ENCODE data around the gene WSB1.

Gene WSB1

DNA sequence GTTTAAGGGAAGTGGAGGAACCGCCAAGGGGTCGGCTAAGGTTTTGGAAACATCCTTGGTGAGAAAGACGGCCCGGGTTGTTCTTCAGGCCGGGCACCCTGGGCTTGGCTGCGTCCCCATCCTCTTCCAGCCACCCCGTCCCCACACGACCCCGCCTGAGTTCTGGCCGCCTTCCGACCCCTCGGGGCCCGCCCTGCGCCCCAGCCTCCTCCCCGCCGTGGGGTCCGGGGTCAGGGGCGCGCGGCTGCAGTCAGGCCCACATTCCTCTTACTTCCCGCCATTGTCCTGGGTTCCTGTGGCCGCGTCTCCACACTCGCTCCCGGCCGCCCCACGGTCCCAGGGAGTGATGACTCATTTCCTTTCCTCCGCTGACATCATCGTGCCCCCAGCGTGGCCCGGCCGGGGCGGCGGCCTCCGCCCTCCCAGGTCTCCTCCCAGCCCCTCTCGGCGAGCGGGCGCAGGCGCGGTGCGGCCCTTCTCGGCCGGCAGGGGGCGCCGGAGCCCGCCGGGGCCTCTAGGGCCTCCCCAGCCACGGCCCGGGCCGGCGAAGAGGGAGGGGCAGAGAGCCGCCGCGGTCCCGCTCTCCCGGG lies 59.6 kb downstream of the WSB1 start:
- Histone ChIP-seq H3K9ac (ENCODE audit: low read depth, low read length, poor library complexity, severe bottlenecking) (peak overlapping the region; percentile 93), H3K4me3 (ENCODE audit: low read length, poor library complexity, severe bottlenecking) (peak overlapping the region; percentile 84), H3F3A (ENCODE audit: low read depth) (no peaks in the 10 kb centered on the region), H3K4me2 (ENCODE audit: low read depth, low read length, poor library complexity, severe bottlenecking) (peak overlapping the region; percentile 75), H3K36me3 (ENCODE audit: insufficient read depth, low read length) (no peaks in the 10 kb centered on the region), H3K4me1 (ENCODE audit: insufficient read depth, low read length, poor library complexity, severe bottlenecking) (peaks cover 26% of the 10 kb centered on the region), H3K9me3 (ENCODE audit: insufficient read depth, low read depth, low read length) (no peaks in the 10 kb centered on the region), H2AFZ (ENCODE audit: low read length) (peak overlapping the region; percentile 96), H3K79me2 (ENCODE audit: insufficient read depth, low read length) (peaks cover 8% of the 10 kb centered on the region; the same call in 1 of the 2 replicates), H3K9me2 (replicated peaks; ENCODE audit: low read depth, low read length) (no peaks in the 10 kb centered on the region), H4K20me1 (ENCODE audit: insufficient read depth, low read length, poor library complexity, severe bottlenecking) (no peaks in the 10 kb centered on the region), H3K27me3 (ENCODE audit: insufficient read depth, low read length, poor library complexity, severe bottlenecking) (no peaks in the 10 kb centered on the region)
- TF ChIP-seq, protein P1, sequence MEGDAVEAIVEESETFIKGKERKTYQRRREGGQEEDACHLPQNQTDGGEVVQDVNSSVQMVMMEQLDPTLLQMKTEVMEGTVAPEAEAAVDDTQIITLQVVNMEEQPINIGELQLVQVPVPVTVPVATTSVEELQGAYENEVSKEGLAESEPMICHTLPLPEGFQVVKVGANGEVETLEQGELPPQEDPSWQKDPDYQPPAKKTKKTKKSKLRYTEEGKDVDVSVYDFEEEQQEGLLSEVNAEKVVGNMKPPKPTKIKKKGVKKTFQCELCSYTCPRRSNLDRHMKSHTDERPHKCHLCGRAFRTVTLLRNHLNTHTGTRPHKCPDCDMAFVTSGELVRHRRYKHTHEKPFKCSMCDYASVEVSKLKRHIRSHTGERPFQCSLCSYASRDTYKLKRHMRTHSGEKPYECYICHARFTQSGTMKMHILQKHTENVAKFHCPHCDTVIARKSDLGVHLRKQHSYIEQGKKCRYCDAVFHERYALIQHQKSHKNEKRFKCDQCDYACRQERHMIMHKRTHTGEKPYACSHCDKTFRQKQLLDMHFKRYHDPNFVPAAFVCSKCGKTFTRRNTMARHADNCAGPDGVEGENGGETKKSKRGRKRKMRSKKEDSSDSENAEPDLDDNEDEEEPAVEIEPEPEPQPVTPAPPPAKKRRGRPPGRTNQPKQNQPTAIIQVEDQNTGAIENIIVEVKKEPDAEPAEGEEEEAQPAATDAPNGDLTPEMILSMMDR (conservative IDR thresholded peaks at IDR 0.05; ENCODE audit: low read length) = peak; percentile 75
- TF ChIP-seq EZH2phosphoT487 (IDR thresholded peaks at IDR 0.05; ENCODE audit: borderline replicate concordance) = no peak

DNA sequence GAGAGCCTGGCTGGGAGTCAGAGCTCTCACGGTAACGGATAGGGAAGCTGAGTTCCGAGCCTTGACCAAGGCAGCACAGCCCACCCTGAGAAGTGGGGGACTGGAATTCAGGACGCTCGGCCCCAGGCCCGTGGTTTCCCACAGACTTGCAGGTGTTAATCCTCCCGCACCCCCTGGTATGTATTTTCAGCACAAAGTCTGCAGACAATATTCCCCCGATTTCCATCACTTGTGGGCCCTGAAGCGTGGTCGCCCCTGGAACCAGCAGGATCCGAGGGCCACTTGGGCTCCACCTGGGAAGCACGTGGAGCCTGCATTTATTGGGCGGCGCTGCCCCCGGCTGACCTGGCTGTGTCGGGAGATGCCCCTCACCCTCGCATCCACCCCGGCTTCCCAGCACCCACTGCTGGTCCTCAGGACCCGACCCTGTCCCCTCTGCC lies 60.2 kb downstream of the WSB1 start:
- Histone ChIP-seq H3K4me3 (ENCODE audit: low read length, poor library complexity, severe bottlenecking) (peak overlapping the region; percentile 84), H3K4me2 (ENCODE audit: low read depth, low read length, poor library complexity, severe bottlenecking) (peak overlapping the region; percentile 75)

DNA sequence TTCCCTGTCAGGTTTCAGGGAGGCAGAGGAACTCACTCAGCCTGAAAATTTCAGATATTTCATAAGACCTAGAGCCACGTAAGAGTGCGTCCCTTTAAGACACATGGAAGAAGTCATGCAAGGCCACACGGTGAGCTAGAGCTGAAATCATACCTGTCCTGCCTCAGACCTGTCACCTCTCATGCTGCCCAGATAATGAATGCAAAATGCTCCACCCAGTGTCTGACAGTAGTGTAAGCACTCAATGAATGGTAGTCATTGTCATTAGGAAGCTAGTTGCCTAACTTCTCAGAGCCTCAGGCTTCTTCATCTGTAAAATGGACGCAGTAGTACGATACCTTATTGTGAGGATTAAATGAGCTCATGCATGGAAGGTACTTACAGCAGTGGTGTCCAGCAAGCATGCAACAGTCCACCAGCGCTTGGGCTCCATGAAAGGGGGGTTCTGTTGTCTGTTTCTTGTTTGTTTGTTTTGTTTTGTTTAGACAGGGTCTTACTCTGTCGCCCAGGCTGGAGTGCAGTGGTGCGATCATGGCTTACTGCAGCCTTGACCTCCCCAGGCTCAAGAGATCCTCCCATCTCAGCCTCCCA lies 60.7 kb downstream of the WSB1 start:
- H4K20me1 ChIP-seq (ENCODE audit: insufficient read depth, low read length, poor library complexity, severe bottlenecking) = no peaks in the 10 kb centered on the region
- peak overlapping the region; percentile 75 for H3K4me2 ChIP-seq (ENCODE audit: low read depth, low read length, poor library complexity, severe bottlenecking)
- no peaks in the 10 kb centered on the region for H3F3A ChIP-seq (ENCODE audit: low read depth)
- no peaks in the 10 kb centered on the region for H3K9me3 ChIP-seq (ENCODE audit: insufficient read depth, low read depth, low read length)
- H3K9me2 ChIP-seq (replicated peaks; ENCODE audit: low read depth, low read length) = no peaks in the 10 kb centered on the region
- H3K79me2 ChIP-seq (ENCODE audit: insufficient read depth, low read length) = peaks cover 8% of the 10 kb centered on the region; the same call in 1 of the 2 replicates
- no peaks in the 10 kb centered on the region for H3K36me3 ChIP-seq (ENCODE audit: insufficient read depth, low read length)
- H3K4me3 ChIP-seq (ENCODE audit: low read length, poor library complexity, severe bottlenecking) = peak overlapping the region; percentile 84
- peak overlapping the region; percentile 95 for H2AFZ ChIP-seq (ENCODE audit: low read length)
- peaks cover 26% of the 10 kb centered on the region for H3K4me1 ChIP-seq (ENCODE audit: insufficient read depth, low read length, poor library complexity, severe bottlenecking)
- no peak for TF ChIP-seq EZH2phosphoT487 (IDR thresholded peaks at IDR 0.05; ENCODE audit: borderline replicate concordance)
- TF ChIP-seq, protein P1 (conservative IDR thresholded peaks at IDR 0.05; ENCODE audit: low read length) = no peak
- H3K9ac ChIP-seq (ENCODE audit: low read depth, low read length, poor library complexity, severe bottlenecking) = peak overlapping the region; percentile 93
- no peaks in the 10 kb centered on the region for H3K27me3 ChIP-seq (ENCODE audit: insufficient read depth, low read length, poor library complexity, severe bottlenecking)

More for the DNA sequence above, 60.2 kb downstream of the WSB1 start:
- Histone ChIP-seq H2AFZ (ENCODE audit: low read length) (peak overlapping the region; percentile 95), H3K79me2 (ENCODE audit: insufficient read depth, low read length) (peaks cover 8% of the 10 kb centered on the region; the same call in 1 of the 2 replicates), H3K9ac (ENCODE audit: low read depth, low read length, poor library complexity, severe bottlenecking) (peak overlapping the region; percentile 93), H3F3A (ENCODE audit: low read depth) (no peaks in the 10 kb centered on the region), H3K27me3 (ENCODE audit: insufficient read depth, low read length, poor library complexity, severe bottlenecking) (no peaks in the 10 kb centered on the region), H4K20me1 (ENCODE audit: insufficient read depth, low read length, poor library complexity, severe bottlenecking) (no peaks in the 10 kb centered on the region), H3K9me2 (replicated peaks; ENCODE audit: low read depth, low read length) (no peaks in the 10 kb centered on the region), H3K36me3 (ENCODE audit: insufficient read depth, low read length) (no peaks in the 10 kb centered on the region), H3K4me1 (ENCODE audit: insufficient read depth, low read length, poor library complexity, severe bottlenecking) (peaks cover 26% of the 10 kb centered on the region), H3K9me3 (ENCODE audit: insufficient read depth, low read depth, low read length) (no peaks in the 10 kb centered on the region)
- TF ChIP-seq, protein P1 (conservative IDR thresholded peaks at IDR 0.05; ENCODE audit: low read length) = no peak
- TF ChIP-seq EZH2phosphoT487 (IDR thresholded peaks at IDR 0.05; ENCODE audit: borderline replicate concordance) = no peak
